Measurements from ENCODE around the gene ARHGEF19. TPM values are rescaled to one million over a fixed set of nuclear protein-coding genes. Genes with fewer than 3 reads are reported as not detected.
"Not testable (repeated sequence)": the region's sequence is repeated elsewhere in the genome, so short reads cannot be mapped to it uniquely, and the experiment has no call there.

The ARHGEF19 gene
- total RNA-seq, 4 donors from 2014 or later = 3.3 to 4.6 (median 3.9) TPM

GRCh38 chr1:16217061-16217785 lies 4.8 kb upstream of the ARHGEF19 start:
- Histone ChIP-seq H3K9me3 (no peaks in the 10 kb centered on the region), H3K27ac (replicated peaks in 1 of 4) (peak overlapping the region; percentile 57 to 77 (median 68)), H3K4me1 (peaks cover 11 to 27% (median 24%) of the 10 kb centered on the region in 4 donors), H3K27me3 (peaks cover 0 to 5% (median 0%) of the 10 kb centered on the region in 4 donors), H3K4me3 (peak overlapping the region; percentile 50 to 67 (median 54)), H3K36me3 (no peaks in the 10 kb centered on the region)
- under 1% methylated on average over 30 of the region's 46 CpGs for WGBS
- TF ChIP-seq CTCF (IDR thresholded peaks at IDR 0.05) (no peak), POLR2A (IDR thresholded peaks at IDR 0.05; ENCODE audit: low read depth) (no peak), POLR2AphosphoS5 (IDR thresholded peaks at IDR 0.05) (peak; percentile 60 to 74), EP300 (IDR thresholded peaks at IDR 0.05) (no peak)
- DNase-seq (ENCODE audit: extremely low spot score) = peak; percentile 99
- intact Hi-C loops (cut with DNase I) = no loop called here

- H3K27ac ChIP-seq (replicated peaks in 1 of 4) = peak overlapping the region in 2 of 4 donors; percentile 69 to 77
- DNase-seq (ENCODE audit: extremely low spot score) = no peak
- peaks cover 11 to 27% (median 24%) of the 10 kb centered on the region in 4 donors for H3K4me1 ChIP-seq
- WGBS = 7% methylated on average over 26 of the region's 33 CpGs
- H3K27me3 ChIP-seq = peaks cover 0 to 5% (median 0%) of the 10 kb centered on the region in 4 donors
- intact Hi-C loops (cut with DNase I) = no loop called here
- no peaks in the 10 kb centered on the region for H3K36me3 ChIP-seq
- H3K9me3 ChIP-seq = no peaks in the 10 kb centered on the region
- TF ChIP-seq CTCF (IDR thresholded peaks at IDR 0.05) (no peak), EP300 (IDR thresholded peaks at IDR 0.05) (no peak), POLR2A (IDR thresholded peaks at IDR 0.05; ENCODE audit: low read depth) (no peak), POLR2AphosphoS5 (IDR thresholded peaks at IDR 0.05) (no peak)
- H3K4me3 ChIP-seq = peak overlapping the region; percentile 50 to 67 (median 54)
Measured at GRCh38 chr1:16215882-16216753, 3.7 kb upstream of the ARHGEF19 start.

- intact Hi-C loops (cut with DNase I); H3K4me3 ChIP-seq; H3K27me3 ChIP-seq; DNase-seq (ENCODE audit: extremely low spot score); H3K9me3 ChIP-seq; H3K27ac ChIP-seq (replicated peaks in 1 of 4); H3K36me3 ChIP-seq: not testable (repeated sequence)
- WGBS = 93% methylated on average over 14 of the region's 14 CpGs
- peaks cover 11 to 27% (median 24%) of the 10 kb centered on the region in 4 donors for H3K4me1 ChIP-seq
Measured at GRCh38 chr1:16215240-16215639, 2.8 kb upstream of the ARHGEF19 start.

- H3K27ac ChIP-seq (replicated peaks in 1 of 4); H3K36me3 ChIP-seq; DNase-seq (ENCODE audit: extremely low spot score); intact Hi-C loops (cut with DNase I); H3K4me3 ChIP-seq; H3K9me3 ChIP-seq; H3K27me3 ChIP-seq: not testable (repeated sequence)
- H3K4me1 ChIP-seq = peaks cover 11 to 27% (median 24%) of the 10 kb centered on the region in 4 donors
- 95% methylated on average over 3 of the region's 3 CpGs for WGBS
Measured at GRCh38 chr1:16213544-16213943, 1.1 kb upstream of the ARHGEF19 start.

- WGBS = 93% methylated on average over 2 of the region's 3 CpGs
- Histone ChIP-seq H3K27me3 (peaks cover 0 to 5% (median 0%) of the 10 kb centered on the region in 4 donors), H3K36me3 (no peaks in the 10 kb centered on the region), H3K27ac (replicated peaks in 1 of 4) (no peak overlapping the region), H3K4me1 (peaks cover 9 to 23% (median 22%) of the 10 kb centered on the region in 4 donors), H3K4me3 (no peak overlapping the region), H3K9me3 (no peaks in the 10 kb centered on the region)
- intact Hi-C loops (cut with DNase I) = no loop called here
- no peak for TF ChIP-seq CTCF (IDR thresholded peaks at IDR 0.05)
- TF ChIP-seq POLR2AphosphoS5 (IDR thresholded peaks at IDR 0.05) = no peak
- TF ChIP-seq POLR2A (IDR thresholded peaks at IDR 0.05; ENCODE audit: low read depth) = no peak
- no peak for TF ChIP-seq EP300 (IDR thresholded peaks at IDR 0.05)
- DNase-seq (ENCODE audit: extremely low spot score) = no peak
Measured at GRCh38 chr1:16213013-16213412, 561 bp upstream of the ARHGEF19 start.
